HG03354 (cell line): ENCODE results near the gene MAP3K3.

Experiments
- ATAC-seq: cut with Tn5 transposase; IDR thresholded peaks from one replicate; pipeline ENCODE4 v1.9.1; 2021; ENCODE audit warnings: mild to moderate bottlenecking; ENCODE audit not compliant: unreplicated experiment, poor library complexity, severe bottlenecking

MAP3K3 gene

DNA sequence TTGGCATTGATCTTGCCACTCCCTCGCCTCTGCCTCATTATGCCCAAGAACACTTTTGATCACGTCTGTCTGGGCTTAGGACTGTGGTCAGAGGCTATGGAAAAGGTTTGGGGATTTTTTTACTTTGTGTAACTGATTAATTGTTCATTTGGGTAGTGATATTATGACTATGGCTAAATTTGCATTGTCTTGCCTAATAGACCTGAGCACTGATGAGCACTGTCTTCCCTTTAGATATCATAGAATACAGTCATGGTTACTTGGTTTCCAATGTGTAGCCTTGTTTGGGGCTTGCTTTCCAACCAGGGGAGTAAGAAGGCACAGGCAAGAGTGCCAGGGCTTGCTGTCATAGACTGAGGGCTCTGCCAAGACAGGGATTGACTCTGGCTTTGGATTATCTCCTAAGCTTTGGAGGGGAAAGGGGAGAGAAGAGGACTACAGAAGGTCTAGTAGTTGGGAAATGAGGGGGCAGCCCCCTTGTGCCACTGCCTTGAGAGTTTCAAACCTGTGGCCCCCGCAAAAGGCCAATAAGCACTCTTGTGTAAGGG, 64.0 kb downstream of the MAP3K3 start:
- ATAC-seq, result no peak

DNA sequence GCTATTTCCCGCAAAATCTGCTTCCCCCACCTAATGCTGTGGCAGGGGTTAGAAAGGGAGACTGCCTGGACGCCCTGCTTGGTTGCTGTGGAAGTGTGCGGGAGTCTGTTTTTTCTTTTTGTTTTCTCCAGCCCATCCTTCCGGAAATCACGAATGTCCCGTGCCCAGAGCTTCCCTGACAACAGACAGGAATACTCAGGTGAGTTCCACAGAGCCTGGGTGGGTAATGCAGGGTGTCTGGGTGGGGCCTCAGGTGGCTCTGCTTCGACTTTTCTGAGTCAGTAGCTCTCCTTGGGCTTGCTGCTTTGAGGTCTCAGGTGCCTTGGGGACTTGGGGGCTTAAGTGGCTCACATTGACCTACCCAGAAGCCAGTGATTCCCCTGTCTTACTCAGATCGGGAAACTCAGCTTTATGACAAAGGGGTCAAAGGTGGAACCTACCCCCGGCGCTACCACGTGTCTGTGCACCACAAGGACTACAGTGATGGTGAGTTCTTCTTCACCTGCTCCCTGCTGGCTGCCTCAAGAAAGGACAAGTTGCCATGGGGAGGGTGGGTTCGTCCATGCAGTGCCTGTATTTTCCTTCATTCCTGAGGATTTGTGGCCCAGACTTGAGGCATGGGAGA, 66.3 kb downstream of the MAP3K3 start:
- no peak for ATAC-seq

DNA sequence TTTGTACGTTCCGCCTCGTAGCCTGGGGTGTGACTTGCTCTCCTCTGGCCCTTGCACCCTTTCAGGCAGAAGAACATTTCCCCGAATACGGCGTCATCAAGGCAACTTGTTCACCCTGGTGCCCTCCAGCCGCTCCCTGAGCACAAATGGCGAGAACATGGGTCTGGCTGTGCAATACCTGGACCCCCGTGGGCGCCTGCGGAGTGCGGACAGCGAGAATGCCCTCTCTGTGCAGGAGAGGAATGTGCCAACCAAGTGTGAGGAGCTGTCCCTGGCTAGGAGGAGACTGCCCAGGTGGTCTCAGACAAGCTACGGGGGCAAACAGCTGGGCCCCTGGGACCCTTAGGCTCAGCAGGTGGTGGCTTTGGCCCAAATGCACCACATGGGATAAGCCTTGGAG, 67.3 kb downstream of the MAP3K3 start:
- ATAC-seq, result no peak

DNA sequence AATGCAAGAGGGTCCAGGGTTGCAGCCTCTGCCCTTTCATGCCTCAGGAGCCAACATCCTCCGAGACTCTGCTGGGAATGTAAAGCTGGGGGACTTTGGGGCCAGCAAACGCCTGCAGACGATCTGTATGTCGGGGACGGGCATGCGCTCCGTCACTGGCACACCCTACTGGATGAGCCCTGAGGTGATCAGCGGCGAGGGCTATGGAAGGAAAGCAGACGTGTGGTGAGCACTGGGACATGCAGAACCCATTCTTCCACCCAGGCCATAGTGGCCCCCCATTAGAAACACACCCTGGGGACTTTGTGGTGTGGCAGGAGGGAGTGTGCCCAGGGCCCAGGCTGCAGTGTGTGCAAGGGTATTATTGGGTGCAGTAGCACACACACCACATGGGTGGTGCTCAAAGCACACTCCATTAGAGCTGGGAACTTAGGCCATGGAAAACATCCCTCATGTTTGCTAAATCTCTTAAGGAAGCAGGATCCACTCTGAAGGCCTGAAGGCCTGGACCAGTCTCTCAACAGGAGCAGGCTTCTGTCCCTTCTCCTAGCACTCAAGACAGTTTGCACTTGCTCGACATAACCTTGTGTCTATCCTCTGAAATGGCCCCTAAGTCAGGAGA, 70.1 kb downstream of the MAP3K3 start:
- no peak for ATAC-seq

DNA sequence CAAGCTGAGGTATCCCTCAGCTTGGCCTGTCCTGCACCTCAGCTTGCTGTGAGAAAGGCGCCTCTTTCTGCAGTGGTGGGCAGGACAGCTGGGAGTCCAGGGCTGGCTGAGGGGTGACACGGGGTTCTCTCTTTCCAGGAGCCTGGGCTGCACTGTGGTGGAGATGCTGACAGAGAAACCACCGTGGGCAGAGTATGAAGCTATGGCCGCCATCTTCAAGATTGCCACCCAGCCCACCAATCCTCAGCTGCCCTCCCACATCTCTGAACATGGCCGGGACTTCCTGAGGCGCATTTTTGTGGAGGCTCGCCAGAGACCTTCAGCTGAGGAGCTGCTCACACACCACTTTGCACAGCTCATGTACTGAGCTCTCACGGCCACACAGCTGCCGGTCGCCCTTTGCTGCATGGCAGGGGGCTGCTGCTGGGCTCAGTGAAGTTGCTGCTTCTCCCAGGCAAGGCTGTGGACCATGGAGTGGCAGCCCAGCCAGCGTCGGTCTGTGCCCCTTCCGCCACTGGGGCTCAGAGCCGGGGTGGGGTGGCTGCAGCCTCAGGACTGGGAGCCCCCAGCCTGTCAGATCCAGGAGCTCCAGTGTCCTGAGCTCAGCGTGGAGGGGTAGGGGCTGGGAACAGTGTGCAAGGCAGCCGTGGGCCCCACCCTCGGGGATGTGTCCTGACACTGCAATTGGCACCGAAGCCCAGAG, 71.3 kb downstream of the MAP3K3 start:
- no peak for ATAC-seq

DNA sequence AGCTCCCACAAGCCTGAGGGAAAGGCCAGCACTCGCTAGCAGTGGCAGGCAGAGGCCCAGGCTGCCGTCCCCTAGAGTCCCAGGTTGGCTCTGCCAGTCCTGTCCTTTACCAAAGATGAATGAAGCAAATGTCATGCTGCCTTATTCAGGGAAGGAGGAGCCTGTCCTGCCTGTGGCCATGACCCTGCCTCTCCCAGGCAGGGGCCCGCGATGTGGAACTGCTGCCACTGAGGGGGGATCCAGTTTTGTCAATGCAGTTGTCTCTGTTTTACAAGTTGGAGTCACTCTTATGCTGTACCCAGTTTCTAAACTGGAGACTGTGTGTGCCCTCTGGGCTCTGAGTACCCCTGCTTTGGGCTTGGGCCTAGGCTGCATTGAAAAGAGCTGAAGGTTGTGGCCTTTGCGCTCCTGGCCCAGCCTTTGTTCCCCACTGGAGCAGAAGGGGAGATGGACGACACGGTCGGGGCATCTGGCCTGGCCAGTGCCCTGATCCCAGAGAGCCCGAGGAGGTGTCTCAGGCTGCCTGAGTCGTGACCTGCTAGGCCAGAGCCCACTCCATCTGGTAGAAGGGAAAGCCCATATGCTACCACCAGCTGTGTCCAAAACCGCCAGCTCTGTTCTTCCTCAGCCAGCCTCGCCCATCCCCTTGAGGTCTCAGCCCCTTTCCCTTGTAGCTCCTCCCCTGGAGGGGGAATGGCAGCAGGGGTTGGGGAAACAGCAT, 72.2 kb downstream of the MAP3K3 start:
- no peak for ATAC-seq

DNA sequence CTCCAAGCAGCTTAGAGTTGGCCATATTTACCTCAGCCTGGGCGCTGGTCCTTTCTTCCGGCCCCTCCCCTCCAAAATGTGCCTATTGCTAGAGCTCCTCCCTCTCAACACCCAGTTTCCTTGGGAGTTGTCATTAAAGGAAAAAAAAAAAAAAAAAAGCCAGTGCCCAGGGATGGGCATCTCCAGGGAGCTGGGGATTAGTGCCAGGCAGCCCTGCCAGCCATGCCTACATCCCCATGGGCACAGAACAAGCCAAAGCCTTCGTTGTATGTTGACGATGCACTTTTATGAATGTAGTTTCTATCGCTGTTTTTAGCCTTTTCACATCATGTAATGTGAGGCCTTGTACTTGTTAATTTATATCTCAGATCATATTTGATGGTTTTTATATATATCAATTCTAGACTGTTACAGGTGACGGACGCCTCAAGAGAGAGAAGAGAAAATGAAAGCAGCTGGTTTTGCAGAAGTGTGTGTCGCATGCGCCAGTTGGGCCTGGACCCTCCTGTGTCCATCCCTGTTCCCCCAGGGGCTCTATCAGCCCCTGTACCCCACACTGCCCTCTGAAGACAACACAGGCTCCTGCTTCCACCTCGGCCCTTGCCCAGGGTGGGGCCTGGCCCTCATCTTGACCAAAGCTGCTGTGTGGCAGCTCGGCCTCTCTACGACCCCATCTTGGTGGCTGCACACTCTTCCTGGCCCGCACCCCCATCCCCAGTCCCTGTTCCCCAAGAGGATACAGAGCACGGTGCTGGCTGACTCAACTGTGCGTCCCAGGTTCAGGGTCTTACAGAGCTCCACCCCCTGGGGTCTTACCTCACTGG, 72.9 kb downstream of the MAP3K3 start:
- no peak for ATAC-seq

DNA sequence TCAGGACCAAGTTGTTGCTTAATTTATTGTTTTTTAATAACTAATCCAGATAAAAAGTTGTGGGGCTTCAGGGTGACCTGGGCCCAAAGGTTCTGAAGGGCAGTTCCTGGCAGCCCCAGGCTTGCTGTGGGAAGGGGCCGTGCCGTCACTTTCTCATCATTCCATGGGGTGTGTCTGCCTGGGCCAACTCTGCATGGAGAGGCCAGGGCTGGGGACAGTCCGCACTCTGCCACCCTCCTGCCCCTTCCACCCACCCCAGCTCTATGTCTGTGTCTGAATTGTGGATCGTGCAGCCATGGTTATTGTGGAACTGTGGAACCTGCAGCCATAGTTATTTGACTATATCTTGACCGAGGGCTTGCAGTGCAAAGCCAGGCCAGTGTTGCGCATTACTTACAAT, 73.7 kb downstream of the MAP3K3 start:
- ATAC-seq, result no peak

DNA sequence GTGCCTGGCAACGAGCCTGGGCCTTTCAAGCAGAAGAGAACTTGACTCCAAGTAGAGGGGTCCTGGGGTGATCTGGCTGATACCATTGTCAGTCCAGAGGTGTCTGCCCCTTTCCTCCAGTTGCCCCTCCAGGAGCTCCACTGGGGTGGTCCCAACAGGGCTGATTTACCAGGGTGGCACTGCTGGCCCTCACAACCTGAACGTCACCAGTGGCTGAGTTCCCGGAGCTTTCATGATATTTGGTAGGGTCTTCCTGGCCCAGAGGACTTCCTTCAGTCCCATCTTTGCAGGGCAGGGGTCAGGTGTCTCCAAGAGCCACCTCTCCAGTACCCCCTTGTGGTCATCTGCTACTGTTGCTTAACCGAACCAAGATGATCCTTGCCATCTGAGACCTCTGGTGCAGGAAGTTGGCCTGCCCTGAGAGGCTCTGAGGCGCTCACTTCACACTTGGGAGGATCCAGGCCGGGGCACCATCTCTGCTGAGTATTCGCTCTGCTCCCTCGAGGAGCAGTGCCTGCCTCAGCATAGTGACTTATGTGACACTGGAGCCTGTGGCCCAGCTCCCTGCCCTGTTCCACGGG, 74.3 kb downstream of the MAP3K3 start:
- no peak for ATAC-seq

DNA sequence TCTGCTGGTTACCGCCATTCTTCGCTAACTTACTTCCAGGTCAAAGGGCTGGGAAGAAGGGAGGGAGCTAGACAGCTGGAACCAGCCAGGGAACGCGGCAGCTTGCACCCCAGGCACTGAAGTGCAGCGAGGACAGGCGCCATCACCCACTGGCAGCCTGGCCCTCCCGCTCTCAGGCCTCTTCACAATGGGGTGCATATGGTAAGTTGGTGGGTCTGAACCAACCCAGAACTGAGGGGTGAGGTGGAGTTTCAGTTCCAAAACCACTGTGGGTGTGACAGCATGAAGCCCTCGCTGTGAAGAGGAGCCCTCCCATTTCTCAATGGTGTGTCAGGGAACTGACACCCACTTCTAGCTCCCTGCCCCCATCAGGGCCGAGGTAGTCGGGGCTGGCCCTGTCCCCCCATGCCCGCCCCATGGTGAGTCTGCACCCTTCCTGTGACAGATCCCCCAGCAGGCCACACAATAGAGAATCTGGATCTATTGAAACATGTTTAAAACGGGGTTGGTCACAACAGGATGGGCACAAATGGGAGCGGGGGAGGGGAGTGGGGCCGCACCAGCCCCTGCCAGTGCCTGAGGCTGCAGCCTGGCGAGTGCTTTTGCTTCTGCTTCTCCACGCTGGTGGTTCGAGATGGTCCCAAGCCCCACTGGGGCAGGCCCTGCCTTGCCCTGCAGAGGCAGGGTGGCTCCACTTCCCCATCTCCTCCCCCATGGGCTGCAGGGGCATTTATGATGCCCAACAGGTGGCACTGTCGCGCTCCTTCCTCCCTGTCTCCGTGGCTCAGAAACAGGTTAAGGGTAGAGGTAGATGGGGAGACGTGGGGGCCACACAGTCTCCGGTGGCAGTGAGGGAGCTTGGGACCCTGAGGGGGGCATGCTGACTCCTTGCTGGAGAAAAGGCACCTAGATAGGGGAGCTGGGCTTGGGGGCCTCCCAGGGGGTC, 75.4 kb downstream of the MAP3K3 start:
- peak; percentile 22 for ATAC-seq

DNA sequence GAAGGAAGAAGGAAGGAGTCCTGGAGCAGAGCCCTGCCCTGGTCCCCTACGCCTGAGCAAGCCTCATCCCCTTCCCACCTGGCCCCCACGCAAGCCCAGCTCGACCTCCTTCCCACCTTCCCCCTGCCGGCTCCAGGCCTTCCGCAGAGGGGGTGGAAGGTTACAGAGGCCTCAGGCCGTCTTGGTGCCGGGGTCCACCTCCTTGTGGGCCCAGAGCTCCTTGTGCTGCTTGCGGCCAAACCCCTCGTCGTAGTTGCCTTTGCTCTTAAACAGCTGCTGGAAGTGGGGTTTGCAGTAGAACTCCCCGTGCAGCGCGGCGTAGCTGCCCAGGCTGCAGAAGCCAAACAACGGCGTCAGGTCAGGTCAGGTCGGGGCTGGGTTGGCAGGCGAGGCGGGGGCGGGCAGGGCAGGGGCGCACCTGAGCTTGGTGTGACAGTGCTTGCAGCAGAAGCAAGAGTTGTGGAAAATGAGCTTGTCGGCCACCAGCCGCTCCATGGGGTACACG, 76.2 kb downstream of the MAP3K3 start:
- no peak for ATAC-seq

DNA sequence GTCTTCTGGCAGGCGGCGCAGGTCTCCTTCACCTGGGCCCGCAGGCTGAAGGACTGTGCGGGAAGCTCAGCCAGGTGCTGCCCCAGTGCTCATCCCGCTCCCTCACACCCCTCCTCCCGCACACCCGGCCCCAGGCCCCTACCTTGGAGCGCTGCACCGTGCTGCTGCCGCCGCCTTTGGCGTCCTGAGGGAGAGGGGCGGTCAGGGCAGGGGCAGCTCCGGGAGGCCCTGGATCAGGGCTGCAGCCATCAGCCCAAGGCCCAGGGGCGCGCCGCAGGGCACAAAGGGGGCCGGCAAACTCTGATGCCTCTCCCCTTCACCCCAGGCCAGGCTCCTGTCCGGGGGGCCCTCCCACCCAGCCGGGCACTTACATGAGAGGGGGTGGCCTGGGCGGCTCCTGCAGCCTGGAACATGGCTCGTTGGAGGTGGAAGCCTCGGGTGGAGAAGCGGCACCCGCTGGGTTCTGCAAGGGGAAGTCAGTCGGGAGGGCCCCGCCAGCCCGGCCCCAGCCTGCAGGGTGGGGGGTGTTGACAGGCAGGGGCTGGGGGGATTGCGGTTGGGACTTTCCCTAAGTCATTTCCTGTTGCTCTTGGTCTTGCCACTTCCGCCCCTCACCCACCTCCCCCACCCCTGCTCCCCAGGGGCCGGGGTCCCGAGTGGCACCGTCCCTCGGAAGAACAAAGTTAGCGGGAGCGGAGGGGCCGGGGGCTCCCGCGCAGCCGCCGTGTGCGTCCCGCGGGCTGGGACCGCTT, 76.8 kb downstream of the MAP3K3 start:
- ATAC-seq, result peak; percentile 36

DNA sequence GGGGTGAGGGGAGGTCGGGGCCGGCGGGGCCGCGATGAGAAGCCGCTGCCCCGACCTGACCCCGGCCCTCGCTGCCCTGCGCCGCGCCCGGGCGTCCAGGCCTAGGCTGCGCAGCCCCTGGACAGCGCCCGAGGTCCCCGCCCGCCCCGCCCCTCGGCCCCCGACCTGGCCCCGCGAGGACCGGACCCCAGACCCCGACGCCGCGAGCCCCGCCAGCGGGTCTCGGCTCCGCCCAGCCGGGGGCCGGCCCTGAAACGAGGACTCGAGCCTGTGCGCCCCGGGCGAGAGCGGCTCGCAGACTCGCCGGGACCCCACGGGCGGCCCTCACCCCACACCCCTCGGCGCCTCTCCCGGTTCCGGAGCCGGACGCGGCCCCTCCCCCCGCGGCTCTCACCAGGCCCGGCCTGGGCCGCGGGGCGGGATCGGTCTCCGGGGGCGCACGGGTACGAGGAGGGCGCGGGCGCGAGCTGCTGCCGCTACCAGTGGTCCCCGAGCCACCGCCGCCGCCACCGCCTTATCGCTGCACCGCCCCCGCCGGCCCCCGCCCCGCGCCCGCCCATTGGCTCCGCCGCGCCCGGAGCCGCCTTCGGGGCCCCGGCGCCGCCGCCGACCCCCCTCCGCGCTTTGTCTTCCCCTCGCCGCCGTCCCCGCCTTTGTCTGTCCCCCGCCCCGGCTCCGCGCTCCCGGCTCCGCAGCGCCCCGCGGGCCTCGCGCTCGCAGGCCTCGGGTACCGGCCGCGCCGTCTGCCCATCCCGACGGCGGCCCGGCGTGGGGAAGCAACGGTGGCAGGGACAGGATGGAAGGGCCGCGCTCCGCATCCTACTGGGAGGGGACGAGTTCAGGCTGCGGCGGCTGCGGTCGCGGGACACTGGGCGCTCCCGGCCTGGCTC, 77.7 kb downstream of the MAP3K3 start, which contains the start of gene LIMD2:
Gene LIMD2, minus strand, starts transcription at position 488 of the 890 bp plus-strand sequence. CDS start 827 bp downstream, outside the sequence.
- ATAC-seq, result peak; percentile 22

DNA sequence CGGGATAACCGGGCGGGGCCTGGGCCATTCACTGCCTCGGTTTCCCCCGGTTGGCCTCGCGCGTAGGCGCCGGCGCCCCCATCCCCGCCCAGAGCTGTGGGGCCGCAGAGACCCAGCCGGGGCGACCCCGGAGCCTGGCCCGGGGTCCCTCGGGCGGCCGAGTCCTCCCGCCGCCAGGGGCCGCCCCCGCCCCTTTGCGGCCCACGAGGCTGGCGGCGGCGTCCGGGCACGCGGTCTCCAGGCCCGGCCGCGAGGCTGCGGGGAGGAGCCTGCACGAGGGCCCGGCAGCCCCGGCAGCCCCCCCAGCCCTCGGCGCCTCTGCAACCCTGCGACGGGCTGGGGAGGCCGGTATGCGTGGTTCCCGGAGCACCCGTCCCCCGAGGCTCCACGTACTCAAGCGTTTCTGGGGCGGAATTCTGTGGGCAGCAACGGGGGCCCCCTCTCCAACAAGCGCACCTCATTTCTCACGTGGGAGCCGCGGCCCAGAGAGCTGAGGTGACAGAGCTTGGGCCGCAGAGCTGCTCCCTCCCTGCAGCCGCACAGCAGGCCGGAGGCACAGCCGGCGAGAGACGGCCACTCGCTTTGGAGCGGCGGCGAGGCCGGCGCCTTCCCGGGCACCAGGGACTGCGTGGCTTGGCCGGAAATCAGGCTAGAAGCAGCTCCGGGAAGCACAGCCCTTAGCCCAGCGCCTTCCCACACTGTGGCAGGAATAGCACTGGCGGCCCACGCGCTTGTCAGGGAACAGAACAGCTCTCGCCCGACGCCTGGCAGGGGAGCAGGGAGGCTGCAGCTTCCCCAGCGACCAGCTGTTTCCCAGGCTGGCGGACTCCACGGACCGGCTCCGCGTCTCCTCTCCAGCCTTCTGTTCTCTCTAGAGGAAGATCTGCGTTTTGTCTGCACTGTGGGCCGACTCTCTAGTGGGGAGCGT, 78.6 kb downstream of the MAP3K3 start:
- ATAC-seq, result peak; percentile 19

DNA sequence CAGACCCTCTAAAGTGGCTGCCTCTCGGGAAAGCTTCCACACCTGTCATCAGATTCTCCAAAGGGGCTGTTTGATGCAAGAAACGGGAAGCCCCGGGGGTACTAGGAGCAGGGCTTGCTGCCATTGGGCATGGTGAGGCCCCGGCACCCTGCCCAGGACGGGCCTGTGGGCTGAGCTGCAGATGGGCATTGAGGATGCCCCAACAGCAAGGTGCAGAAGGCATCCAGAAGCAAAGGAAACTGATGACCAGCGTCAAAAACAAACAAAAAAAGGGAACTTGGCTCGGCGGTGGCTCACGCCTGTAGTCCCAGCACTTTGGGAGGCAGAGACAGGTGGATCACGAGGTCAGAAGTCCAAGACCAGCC, 79.2 kb downstream of the MAP3K3 start:
- ATAC-seq, result no peak
